Inflammatory macrophage (primary cell): ENCODE results near the gene LYST.
A peak's percentile ranks its signal among the peaks of the same experiment; 100 is the strongest.

ENCODE experiments used
- DNase-seq, 2 donors: peaks; one replicate each; pipeline ENCODE4 v3.0.0-alpha.2; 2020 to 2022

Gene LYST

GRCh38 chr1:235883261-235883927 is 16.7 kb upstream of the LYST start:
- DNase-seq = peak; percentile 81 to 82

- DNase-seq = no peak
These were observed 16.1 kb upstream of the LYST start for GRCh38 chr1:235882816-235883215.

GRCh38 chr1:235881930-235882700 is 15.4 kb upstream of the LYST start:
- no peak for DNase-seq

GRCh38 chr1:235878082-235878811 is 11.5 kb upstream of the LYST start:
- peak; percentile 85 to 88 for DNase-seq

GRCh38 chr1:235876402-235876841 is 9.7 kb upstream of the LYST start:
- peak in 1 of 2 donors; percentile 53 for DNase-seq

GRCh38 chr1:235875036-235875597 is 8.4 kb upstream of the LYST start:
- no peak for DNase-seq

- no peak for DNase-seq
These were observed 7.6 kb upstream of the LYST start for GRCh38 chr1:235874261-235874660.

GRCh38 chr1:235873571-235873970 is 6.9 kb upstream of the LYST start:
- no peak for DNase-seq

GRCh38 chr1:235873045-235873444 is 6.3 kb upstream of the LYST start:
- no peak for DNase-seq

GRCh38 chr1:235872270-235872669 is 5.6 kb upstream of the LYST start:
- DNase-seq = no peak

- no peak for DNase-seq
These were observed 1.3 kb upstream of the LYST start for GRCh38 chr1:235867903-235868469.

GRCh38 chr1:235866913-235867845 is 473 bp upstream of the LYST start:
- DNase-seq = peak; percentile 96 to 97

- peak in 1 of 2 donors; percentile 17 for DNase-seq
These were observed 1.0 kb downstream of the LYST start for GRCh38 chr1:235865565-235866204.

GRCh38 chr1:235864931-235865525 is 1.7 kb downstream of the LYST start:
- no peak for DNase-seq

- DNase-seq = no peak
These were observed 2.2 kb downstream of the LYST start for GRCh38 chr1:235864469-235864868.

- DNase-seq = no peak
These were observed 3.0 kb downstream of the LYST start for GRCh38 chr1:235863699-235864093.

GRCh38 chr1:235861857-235862256 is 4.8 kb downstream of the LYST start:
- no peak for DNase-seq

- no peak for DNase-seq
These were observed 5.9 kb downstream of the LYST start for GRCh38 chr1:235860829-235861228.

- no peak for DNase-seq
These were observed 6.9 kb downstream of the LYST start for GRCh38 chr1:235859789-235860188.

- no peak for DNase-seq
These were observed 7.9 kb downstream of the LYST start for GRCh38 chr1:235858766-235859165.

GRCh38 chr1:235857756-235858155 is 8.9 kb downstream of the LYST start:
- DNase-seq = no peak
